Measurements from ENCODE around the gene ELANE. TPM values are rescaled to one million over a fixed set of nuclear protein-coding genes. Genes with fewer than 3 reads are reported as not detected.
"Not testable (repeated sequence)": the region's sequence is repeated elsewhere in the genome, so short reads cannot be mapped to it uniquely, and the experiment has no call there.

ELANE gene
- total and polyA plus RNA-seq, 2 donors from 2014 or later: 0.85 TPM; not detected in 1

DNA sequence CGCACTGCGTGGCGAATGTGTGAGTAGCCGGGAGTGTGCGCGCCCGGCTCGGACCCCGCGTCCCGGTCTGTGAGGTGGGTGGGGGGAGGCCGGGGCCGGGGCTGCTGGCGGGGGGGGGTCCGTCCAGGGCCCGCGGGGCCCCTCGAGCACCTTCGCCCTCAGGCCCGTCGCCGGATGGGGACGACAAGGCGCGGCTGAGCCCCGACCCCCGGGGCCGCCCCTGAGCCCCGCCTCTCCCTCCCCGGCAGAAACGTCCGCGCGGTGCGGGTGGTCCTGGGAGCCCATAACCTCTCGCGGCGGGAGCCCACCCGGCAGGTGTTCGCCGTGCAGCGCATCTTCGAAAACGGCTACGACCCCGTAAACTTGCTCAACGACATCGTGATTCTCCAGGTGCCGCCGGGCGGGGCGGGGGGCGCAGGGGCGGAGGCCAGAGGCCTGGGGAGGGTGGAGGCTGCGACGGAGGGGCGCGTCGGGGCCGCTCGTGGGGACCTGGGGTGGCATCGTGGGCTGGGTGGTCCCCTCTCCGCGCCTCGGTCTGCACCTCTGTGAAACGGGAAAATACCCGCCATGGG lies 997 bp downstream of the ELANE start:
- no peak overlapping the region for H3K4me3 ChIP-seq (ENCODE audit: low read length in 3 of 3)
- intact Hi-C loops (cut with DNase I): no loop called here

DNA sequence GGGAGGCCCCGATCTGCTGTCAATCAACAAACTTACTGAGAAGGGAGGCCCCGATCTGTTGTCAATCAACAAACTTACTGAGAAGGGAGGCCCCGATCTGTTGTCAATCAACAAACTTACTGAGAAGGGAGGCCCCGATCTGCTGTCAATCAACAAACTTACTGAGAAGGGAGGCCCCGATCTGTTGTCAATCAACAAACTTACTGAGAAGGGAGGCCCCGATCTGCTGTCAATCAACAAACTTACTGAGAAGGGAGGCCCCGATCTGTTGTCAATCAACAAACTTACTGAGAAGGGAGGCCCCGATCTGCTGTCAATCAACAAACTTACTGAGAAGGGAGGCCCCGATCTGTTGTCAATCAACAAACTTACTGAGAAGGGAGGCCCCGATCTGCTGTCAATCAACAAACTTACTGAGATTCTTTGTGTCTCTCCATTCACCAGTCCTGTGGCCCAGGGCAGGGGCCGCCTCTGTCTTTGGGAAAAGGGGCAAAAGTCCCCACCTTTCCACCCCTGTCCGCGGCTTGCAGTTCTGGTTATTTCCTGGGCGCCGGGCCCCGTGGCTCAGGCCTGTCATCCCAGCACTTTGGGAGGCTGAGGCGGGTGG lies 1.6 kb downstream of the ELANE start:
- H3K9ac ChIP-seq (ENCODE audit: low read length in 3 of 3); H3K4me1 ChIP-seq (ENCODE audit: control insufficient read depth in 2 of 3, insufficient read depth in 2 of 3, low read depth in 1 of 3, low read length in 3 of 3); H3K4me3 ChIP-seq (ENCODE audit: low read length in 3 of 3); H3K9me3 ChIP-seq (ENCODE audit: control insufficient read depth in 2 of 3, insufficient read depth in 1 of 3, low read length in 3 of 3); H3K36me3 ChIP-seq (ENCODE audit: control insufficient read depth in 2 of 3, insufficient read depth in 3 of 3, low read length in 3 of 3); FAIRE-seq; DNase-seq; H3K27ac ChIP-seq (ENCODE audit: low read depth in 2 of 2, low read length in 2 of 2); H3K27me3 ChIP-seq (ENCODE audit: control insufficient read depth, insufficient read depth, low read length); intact Hi-C loops (cut with DNase I): not testable (repeated sequence)

More for the DNA sequence above, 997 bp downstream of the ELANE start:
- H3K4me1 ChIP-seq (ENCODE audit: control insufficient read depth in 2 of 3, insufficient read depth in 2 of 3, low read depth in 1 of 3, low read length in 3 of 3): peaks cover 0 to 7% (median 0%) of the 10 kb centered on the region in 3 donors
- no peaks in the 10 kb centered on the region for H3K9me3 ChIP-seq (ENCODE audit: control insufficient read depth in 2 of 3, insufficient read depth in 1 of 3, low read length in 3 of 3)
- FAIRE-seq: no peak
- TF ChIP-seq, protein P1, sequence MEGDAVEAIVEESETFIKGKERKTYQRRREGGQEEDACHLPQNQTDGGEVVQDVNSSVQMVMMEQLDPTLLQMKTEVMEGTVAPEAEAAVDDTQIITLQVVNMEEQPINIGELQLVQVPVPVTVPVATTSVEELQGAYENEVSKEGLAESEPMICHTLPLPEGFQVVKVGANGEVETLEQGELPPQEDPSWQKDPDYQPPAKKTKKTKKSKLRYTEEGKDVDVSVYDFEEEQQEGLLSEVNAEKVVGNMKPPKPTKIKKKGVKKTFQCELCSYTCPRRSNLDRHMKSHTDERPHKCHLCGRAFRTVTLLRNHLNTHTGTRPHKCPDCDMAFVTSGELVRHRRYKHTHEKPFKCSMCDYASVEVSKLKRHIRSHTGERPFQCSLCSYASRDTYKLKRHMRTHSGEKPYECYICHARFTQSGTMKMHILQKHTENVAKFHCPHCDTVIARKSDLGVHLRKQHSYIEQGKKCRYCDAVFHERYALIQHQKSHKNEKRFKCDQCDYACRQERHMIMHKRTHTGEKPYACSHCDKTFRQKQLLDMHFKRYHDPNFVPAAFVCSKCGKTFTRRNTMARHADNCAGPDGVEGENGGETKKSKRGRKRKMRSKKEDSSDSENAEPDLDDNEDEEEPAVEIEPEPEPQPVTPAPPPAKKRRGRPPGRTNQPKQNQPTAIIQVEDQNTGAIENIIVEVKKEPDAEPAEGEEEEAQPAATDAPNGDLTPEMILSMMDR (IDR thresholded peaks at IDR 0.05; ENCODE audit: borderline replicate concordance, extremely low read depth, insufficient read depth): no peak
- no peak overlapping the region for H3K9ac ChIP-seq (ENCODE audit: low read length in 3 of 3)
- no peaks in the 10 kb centered on the region for H3K27me3 ChIP-seq (ENCODE audit: control insufficient read depth, insufficient read depth, low read length)
- no peaks in the 10 kb centered on the region for H3K36me3 ChIP-seq (ENCODE audit: control insufficient read depth in 2 of 3, insufficient read depth in 3 of 3, low read length in 3 of 3)
- peak in 1 of 5 donors; percentile 76 for DNase-seq
- no peak overlapping the region for H3K27ac ChIP-seq (ENCODE audit: low read depth in 2 of 2, low read length in 2 of 2)

DNA sequence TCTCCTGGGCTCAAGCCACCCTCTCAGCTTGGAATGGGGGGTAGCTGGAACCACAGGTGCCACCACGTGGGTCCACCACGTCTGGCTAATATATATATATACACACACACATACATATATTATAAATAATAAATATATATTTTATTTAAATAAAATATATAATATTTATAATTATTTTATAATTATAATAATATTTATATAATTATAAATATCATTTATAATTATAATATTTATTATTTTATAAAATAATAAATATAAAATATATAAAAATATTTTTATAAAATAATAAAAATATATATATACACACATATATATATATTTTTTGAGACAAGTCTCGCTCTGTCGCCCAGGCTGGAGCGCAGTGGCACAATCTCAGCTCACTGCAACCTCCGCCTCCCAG lies 2.4 kb downstream of the ELANE start:
- intact Hi-C loops (cut with DNase I): no loop called here
- DNase-seq (no peak), FAIRE-seq (peak; percentile 97)
- no peaks in the 10 kb centered on the region for H3K27me3 ChIP-seq (ENCODE audit: control insufficient read depth, insufficient read depth, low read length)
- no peak overlapping the region for H3K27ac ChIP-seq (ENCODE audit: low read depth in 2 of 2, low read length in 2 of 2)
- H3K4me3 ChIP-seq (ENCODE audit: low read length in 3 of 3): no peak overlapping the region
- TF ChIP-seq, protein P1 (IDR thresholded peaks at IDR 0.05; ENCODE audit: borderline replicate concordance, extremely low read depth, insufficient read depth): no peak
- H3K4me1 ChIP-seq (ENCODE audit: control insufficient read depth in 2 of 3, insufficient read depth in 2 of 3, low read depth in 1 of 3, low read length in 3 of 3): peaks cover 0 to 7% (median 0%) of the 10 kb centered on the region in 3 donors
- no peaks in the 10 kb centered on the region for H3K9me3 ChIP-seq (ENCODE audit: control insufficient read depth in 2 of 3, insufficient read depth in 1 of 3, low read length in 3 of 3)
- H3K9ac ChIP-seq (ENCODE audit: low read length in 3 of 3): no peak overlapping the region
- no peaks in the 10 kb centered on the region for H3K36me3 ChIP-seq (ENCODE audit: control insufficient read depth in 2 of 3, insufficient read depth in 3 of 3, low read length in 3 of 3)

DNA sequence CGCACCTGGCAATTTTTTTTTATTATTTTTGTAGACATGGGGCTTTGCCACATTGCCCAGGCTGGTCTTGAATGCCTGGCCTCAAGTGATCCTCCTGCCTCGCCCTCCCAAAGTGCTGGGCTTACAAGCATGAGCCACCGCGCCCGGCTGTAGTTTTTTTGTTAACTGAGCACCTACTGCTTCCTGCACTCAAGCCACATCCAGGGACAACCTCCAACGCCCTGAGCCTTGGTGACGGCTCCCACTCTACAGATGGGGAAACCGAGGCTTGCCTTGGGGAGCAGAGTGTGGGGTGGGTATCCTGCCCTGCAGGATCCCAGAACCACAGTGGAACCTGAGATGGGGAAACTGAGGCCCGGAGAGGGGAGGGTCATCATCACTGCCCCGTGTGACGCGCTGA lies 3.0 kb downstream of the ELANE start:
- no peak for DNase-seq
- no peaks in the 10 kb centered on the region for H3K27me3 ChIP-seq (ENCODE audit: control insufficient read depth, insufficient read depth, low read length)

More for the DNA sequence above, 3.0 kb downstream of the ELANE start:
- Histone ChIP-seq H3K4me1 (ENCODE audit: control insufficient read depth in 2 of 3, insufficient read depth in 2 of 3, low read depth in 1 of 3, low read length in 3 of 3) (peaks cover 0 to 7% (median 0%) of the 10 kb centered on the region in 3 donors), H3K4me3 (ENCODE audit: low read length in 3 of 3) (no peak overlapping the region), H3K9me3 (ENCODE audit: control insufficient read depth in 2 of 3, insufficient read depth in 1 of 3, low read length in 3 of 3) (no peaks in the 10 kb centered on the region), H3K9ac (ENCODE audit: low read length in 3 of 3) (no peak overlapping the region), H3K27ac (ENCODE audit: low read depth in 2 of 2, low read length in 2 of 2) (no peak overlapping the region), H3K36me3 (ENCODE audit: control insufficient read depth in 2 of 3, insufficient read depth in 3 of 3, low read length in 3 of 3) (no peaks in the 10 kb centered on the region)
- intact Hi-C loops (cut with DNase I): no loop called here
- TF ChIP-seq, protein P1 (IDR thresholded peaks at IDR 0.05; ENCODE audit: borderline replicate concordance, extremely low read depth, insufficient read depth): no peak
- no peak for FAIRE-seq
